Fibroblast of skin of right quadriceps (primary cell): ENCODE data around the gene DENND4A.
"Not testable (repeated sequence)": the region's sequence is repeated elsewhere in the genome, so short reads cannot be mapped to it uniquely, and the experiment has no call there.

Experiments
- DNase-seq: peaks from one replicate; pipeline ENCODE4 v3.0.0-alpha.2; 2013

The DENND4A gene

GRCh38 chr15:65818927-65819562 lies 27.0 kb upstream of the DENND4A start:
- DNase-seq, result peak; percentile 17

- DNase-seq, result no peak
Observed at GRCh38 chr15:65816441-65816840, 24.3 kb upstream of the DENND4A start.

GRCh38 chr15:65816008-65816407 lies 23.9 kb upstream of the DENND4A start:
- not testable (repeated sequence) for DNase-seq

GRCh38 chr15:65814271-65814670 lies 22.2 kb upstream of the DENND4A start:
- not testable (repeated sequence) for DNase-seq

GRCh38 chr15:65812916-65813315 lies 20.8 kb upstream of the DENND4A start:
- no peak for DNase-seq

DNA sequence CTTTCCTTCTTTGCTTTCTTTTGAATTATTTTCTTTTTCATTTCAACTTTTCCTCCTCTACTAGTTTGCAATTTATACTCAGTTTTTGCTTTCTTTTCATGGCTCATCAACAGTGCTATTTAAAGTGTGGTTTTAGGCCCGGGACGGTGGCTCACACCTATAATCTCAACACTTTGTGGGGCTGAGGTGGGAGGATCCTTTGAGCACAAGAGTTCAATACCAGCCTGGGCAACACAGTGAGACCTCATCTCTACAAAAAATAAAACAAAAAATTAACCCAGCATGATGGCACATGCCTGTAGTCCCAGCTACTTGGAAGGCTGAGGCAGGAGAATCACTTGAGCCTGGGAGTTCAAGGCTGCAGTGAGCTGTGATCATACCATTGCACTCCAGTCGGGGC lies 20.4 kb upstream of the DENND4A start:
- no peak for DNase-seq

DNA sequence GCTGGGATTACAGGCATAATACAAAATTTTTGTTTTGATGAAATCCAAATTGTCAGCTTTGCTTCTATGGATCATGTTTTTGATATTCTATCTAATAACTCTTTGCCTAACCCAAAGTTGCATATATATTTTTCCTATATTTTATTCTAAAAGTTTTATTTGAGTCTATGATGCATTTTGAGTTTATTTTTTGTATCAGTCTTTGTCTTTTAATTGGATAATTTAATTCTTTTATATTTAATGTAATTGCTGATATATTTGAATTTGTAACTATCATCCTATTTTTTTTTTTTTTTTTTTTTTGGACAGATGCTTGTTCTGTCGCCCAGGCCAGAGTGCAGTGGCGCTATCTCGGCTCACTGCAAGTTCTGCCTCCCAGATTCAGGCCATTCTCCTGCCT lies 19.7 kb upstream of the DENND4A start:
- DNase-seq, result no peak

DNA sequence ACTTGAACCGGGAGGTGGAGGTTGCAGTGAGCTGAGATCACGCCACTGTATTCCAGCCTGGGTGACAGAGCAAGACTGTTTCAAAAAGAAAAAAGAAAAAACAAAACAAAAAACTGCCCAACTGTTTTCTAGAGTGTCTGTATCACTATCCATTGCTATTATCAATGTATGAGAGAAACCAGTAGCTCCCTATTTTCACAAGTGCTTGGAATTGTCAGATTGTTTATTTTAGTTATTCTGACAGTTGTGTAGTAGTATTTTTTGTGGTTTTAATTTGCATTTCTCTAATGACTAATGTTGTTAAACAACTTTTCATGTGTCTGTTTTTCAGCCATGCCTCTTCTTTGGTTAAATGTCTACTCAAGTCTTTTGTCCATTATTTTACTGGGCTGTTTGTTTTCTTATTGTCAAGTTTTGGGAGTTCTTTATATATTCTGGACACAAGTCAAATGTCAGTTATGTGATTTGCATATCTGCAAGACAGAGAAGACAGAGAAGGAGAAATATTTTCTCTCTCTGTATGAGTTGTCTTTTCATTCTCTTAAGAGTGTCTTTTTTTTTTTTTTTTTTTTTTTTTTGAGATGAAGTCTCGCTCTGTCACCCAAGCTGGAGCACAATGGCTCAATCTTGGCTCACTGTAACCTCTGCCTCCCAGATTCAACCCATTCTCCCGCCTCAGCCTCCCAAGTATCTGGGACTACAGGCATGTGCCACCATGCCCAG lies 19.1 kb upstream of the DENND4A start:
- not testable (repeated sequence) for DNase-seq

DNA sequence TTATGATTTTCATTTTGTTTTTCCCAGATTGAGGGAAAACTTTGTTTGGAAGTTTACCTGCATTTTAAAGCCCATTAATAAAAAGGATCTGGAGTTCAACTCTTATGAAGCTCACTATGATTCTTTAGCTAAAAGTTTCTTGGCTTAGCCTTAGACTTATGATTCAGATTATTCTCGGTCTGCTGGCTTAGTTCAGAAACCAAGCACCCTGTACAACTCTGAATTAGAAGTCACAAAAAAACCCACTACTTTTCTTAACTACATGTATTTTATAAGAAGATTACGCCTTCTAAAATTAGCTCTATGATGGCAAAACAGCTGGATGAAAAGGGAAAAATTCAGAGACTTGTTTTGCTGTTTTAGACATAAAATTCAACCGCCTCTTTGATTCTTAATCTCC lies 14.3 kb upstream of the DENND4A start:
- DNase-seq, result no peak

DNA sequence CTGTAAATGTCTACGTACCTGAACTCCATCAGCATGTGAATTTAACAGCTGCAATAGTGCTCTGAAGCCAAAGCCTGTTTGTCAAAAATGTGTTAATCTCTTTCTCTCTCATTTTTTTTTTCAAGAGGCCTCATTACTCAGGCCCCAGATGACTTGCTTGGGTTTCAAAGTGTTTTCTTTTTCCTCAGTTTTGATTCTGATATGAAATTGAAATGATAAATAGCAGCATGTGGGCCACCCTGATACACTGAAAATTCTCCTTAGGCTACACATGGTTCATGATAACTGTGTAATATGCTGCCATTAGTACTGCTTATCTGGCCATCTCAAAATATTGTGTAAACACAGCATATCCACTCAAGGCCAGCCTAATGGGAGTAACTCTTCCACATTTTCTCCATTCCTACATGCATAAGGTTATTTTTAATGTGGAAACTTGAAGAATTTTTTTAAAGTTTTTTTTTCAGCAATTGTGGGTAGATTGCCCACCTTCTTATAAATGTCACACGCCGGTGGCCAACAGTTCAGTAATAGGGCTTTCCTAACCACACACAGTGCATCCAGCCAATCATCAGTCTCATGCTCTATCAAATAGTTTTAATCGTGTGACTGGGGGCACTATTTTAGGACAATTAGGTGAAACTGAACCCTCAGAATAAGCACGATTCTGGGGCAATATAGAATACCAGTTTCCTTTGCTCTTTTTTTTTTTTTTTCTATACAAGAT lies 13.1 kb upstream of the DENND4A start:
- DNase-seq, result no peak

- DNase-seq, result peak; percentile 46
Observed at GRCh38 chr15:65804252-65804931, 12.3 kb upstream of the DENND4A start.

DNA sequence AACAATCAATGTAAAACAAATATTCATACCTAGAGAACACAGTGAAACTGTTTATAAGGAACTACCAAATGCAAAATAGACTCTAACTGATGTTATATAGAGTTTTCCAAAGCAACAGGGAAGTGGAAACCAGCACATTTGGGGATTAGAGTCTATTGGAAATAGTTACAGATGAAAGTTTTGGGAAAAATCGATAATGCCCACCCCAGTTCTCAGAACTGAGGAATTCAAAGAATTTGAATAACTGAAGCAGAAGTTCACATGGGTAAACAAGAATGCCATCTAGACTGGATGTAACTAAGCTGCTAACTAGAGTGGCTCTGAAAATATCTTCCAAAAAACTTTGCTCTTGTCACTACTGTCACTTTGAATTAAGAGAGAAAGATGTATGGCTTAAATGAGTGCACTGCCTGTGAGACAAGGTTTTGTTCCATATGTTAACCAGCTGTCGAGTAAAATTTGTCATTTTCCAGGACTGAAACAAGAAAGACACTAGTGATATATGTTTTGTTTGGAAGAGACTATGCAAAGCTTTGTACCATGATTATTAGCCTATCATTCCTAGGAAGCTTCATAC lies 9.2 kb upstream of the DENND4A start:
- DNase-seq, result no peak

DNA sequence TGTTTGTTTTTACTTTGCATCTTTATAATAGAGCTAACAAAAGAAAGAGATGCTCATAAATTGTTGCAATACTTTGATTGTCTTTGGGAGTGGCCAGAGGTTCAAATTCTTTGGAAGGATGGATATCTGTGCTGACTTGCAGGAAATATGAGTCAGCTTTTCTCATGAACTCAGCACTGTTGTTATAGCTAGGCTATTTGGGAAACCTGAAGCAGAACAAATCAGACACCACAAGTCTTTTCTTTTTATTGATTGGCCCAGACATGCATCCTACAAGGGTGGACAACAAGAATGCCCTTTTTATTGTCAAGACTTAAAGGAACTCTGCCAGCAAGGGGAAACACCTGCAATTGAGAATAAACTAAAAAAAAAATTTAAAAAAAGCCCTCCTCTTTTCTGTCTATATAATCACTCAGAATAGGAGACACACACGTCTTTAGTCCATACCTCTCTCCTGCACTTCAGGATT lies 4.6 kb upstream of the DENND4A start:
- peak; percentile 66 for DNase-seq

DNA sequence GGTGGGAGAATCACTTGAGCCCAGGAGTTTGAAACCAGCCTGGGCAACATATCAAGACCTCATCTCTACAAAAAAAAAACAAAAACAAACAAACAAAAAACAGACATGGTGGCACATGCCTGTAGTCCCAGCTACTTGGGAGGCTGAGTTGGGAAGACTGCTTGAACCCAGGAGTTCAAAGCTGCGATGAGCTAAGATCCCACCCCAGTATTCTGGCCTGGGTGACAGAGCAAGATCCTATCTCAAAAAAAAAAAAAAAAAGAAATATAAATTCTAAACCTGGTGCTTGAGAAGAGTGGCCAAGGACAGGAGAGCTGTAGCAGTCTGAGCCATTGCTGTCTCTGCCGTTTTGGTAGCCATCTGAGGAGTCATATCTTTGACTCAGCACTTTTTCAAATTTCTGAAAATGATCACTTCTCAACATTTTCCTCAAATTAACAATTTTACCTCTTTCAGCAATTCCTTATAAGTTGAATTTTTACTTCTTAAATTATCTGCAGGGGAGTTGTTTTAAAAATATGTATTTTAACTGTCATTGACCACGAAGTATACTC lies 3.6 kb upstream of the DENND4A start:
- no peak for DNase-seq

DNA sequence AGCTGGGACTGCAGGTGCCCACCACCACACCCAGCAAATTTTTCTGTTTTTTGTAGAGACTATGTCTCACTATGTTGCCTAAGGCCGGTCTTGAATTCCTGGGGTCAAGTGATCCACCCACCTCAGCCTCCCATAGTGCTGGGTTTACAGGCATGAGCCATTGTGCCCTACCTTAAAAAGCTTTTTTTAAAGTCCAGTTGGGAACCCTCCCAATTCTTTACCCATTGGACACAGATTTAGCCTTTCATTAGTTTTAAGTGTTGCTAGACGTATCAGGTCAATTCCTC lies 1.7 kb upstream of the DENND4A start:
- no peak for DNase-seq

DNA sequence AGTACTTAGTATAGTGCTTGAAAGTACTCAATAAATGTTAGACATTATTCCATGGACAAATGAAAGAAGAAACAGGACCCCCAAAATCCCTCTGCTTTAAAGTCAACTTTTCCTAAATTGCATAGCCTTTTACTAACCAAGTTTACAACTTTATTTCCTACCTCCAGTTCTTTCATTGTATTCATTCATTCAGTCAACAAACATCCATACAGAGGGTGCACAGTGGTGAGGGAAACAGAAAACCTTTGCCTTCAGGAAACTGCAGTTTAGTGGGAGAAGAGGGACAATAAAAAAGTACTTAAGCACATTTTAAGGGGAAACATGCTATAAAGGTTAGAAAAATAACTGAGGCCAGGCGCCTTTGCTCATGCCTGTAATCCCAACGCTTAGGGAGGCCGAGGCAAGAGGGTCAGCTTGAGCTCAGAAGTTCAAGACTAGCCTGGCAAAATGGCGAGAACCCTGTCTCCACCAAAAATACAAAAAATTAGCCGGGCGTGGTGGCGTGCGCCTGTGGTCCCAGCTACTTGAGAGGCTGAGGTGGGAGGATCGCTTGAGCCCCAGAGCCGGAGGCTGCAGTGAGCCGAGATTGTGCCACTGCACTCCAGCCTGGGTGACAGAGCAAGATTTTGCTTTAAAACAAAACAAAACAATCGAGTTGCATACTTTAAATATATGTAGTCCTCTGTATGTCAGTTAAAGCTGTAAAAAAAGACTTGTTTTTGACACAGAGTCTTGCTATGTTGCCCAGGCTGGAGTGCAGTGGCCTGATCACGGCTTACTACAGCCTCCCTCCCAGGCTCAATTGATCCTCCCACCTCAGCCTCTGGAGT lies 1.1 kb upstream of the DENND4A start:
- DNase-seq, result no peak

GRCh38 chr15:65791335-65792137 lies 557 bp downstream of the DENND4A start:
- DNase-seq, result no peak

- DNase-seq, result no peak
Observed at GRCh38 chr15:65790694-65791334, 1.3 kb downstream of the DENND4A start.

- no peak for DNase-seq
Observed at GRCh38 chr15:65789759-65790425, 2.2 kb downstream of the DENND4A start.

DNA sequence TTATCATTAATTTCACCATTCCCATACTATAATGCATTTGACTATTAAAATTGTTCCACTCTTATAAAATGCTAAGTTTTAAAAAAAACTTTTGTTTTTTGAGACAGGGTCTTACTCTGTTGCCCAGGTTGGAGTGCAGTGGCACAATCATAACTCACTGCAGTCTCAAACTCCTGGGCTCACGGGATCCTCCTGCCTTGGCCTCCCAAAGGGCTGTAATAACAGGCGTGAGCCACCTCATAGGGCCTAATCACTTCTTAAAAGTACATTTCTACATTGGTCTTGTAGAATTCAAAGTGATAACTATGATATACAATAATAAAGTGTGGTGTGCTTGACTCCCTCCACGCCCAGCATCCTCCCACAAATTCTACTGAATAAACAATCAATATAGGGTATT lies 3.0 kb downstream of the DENND4A start:
- no peak for DNase-seq
